ENCODE results near the gene TGM1.

The TGM1 gene

GRCh38 chr14:24269368-24269767 lies 6.4 kb upstream of the TGM1 start:
- Histone ChIP-seq H2AFZ (ENCODE audit: low read length, unreplicated experiment) (no peak overlapping the region), H3K27ac (ENCODE audit: low read depth, low read length) (no peak overlapping the region), H3K27me3 (ENCODE audit: insufficient read depth, low read length) (no peaks in the 10 kb centered on the region), H3K36me3 (ENCODE audit: insufficient read depth, low read length) (no peaks in the 10 kb centered on the region), H3K79me2 (ENCODE audit: control insufficient read depth, insufficient read depth, low read length, unreplicated experiment) (no peaks in the 10 kb centered on the region), H3K4me1 (ENCODE audit: control insufficient read depth, insufficient read depth, low read length, unreplicated experiment) (peaks cover 4% of the 10 kb centered on the region), H3K4me3 (ENCODE audit: low read depth, low read length) (no peak overlapping the region)

GRCh38 chr14:24268225-24268624 lies 5.2 kb upstream of the TGM1 start:
- no peak overlapping the region for H3K27ac ChIP-seq (ENCODE audit: low read depth, low read length)
- no peak overlapping the region for H3K4me3 ChIP-seq (ENCODE audit: low read depth, low read length)
- peaks cover 4% of the 10 kb centered on the region for H3K4me1 ChIP-seq (ENCODE audit: control insufficient read depth, insufficient read depth, low read length, unreplicated experiment)
- H3K27me3 ChIP-seq (ENCODE audit: insufficient read depth, low read length): no peaks in the 10 kb centered on the region
- H2AFZ ChIP-seq (ENCODE audit: low read length, unreplicated experiment): no peak overlapping the region
- no peaks in the 10 kb centered on the region for H3K36me3 ChIP-seq (ENCODE audit: insufficient read depth, low read length)
- no peaks in the 10 kb centered on the region for H3K79me2 ChIP-seq (ENCODE audit: control insufficient read depth, insufficient read depth, low read length, unreplicated experiment)

- Histone ChIP-seq H2AFZ (ENCODE audit: low read length, unreplicated experiment) (no peak overlapping the region), H3K27ac (ENCODE audit: low read depth, low read length) (no peak overlapping the region), H3K27me3 (ENCODE audit: insufficient read depth, low read length) (no peaks in the 10 kb centered on the region), H3K4me3 (ENCODE audit: low read depth, low read length) (no peak overlapping the region), H3K36me3 (ENCODE audit: insufficient read depth, low read length) (no peaks in the 10 kb centered on the region), H3K4me1 (ENCODE audit: control insufficient read depth, insufficient read depth, low read length, unreplicated experiment) (peaks cover 4% of the 10 kb centered on the region), H3K79me2 (ENCODE audit: control insufficient read depth, insufficient read depth, low read length, unreplicated experiment) (no peaks in the 10 kb centered on the region)
Observed at GRCh38 chr14:24267516-24267915, 4.5 kb upstream of the TGM1 start.

- no peaks in the 10 kb centered on the region for H3K27me3 ChIP-seq (ENCODE audit: insufficient read depth, low read length)
- H3K4me3 ChIP-seq (ENCODE audit: low read depth, low read length): no peak overlapping the region
- H3K79me2 ChIP-seq (ENCODE audit: control insufficient read depth, insufficient read depth, low read length, unreplicated experiment): no peaks in the 10 kb centered on the region
- H3K4me1 ChIP-seq (ENCODE audit: control insufficient read depth, insufficient read depth, low read length, unreplicated experiment): no peaks in the 10 kb centered on the region
- no peaks in the 10 kb centered on the region for H3K36me3 ChIP-seq (ENCODE audit: insufficient read depth, low read length)
- no peak overlapping the region for H2AFZ ChIP-seq (ENCODE audit: low read length, unreplicated experiment)
- no peak overlapping the region for H3K27ac ChIP-seq (ENCODE audit: low read depth, low read length)
Observed at GRCh38 chr14:24266344-24267244, 3.6 kb upstream of the TGM1 start.

- Histone ChIP-seq H3K4me3 (ENCODE audit: low read depth, low read length) (no peak overlapping the region), H3K27me3 (ENCODE audit: insufficient read depth, low read length) (no peaks in the 10 kb centered on the region), H2AFZ (ENCODE audit: low read length, unreplicated experiment) (no peak overlapping the region), H3K27ac (ENCODE audit: low read depth, low read length) (no peak overlapping the region), H3K79me2 (ENCODE audit: control insufficient read depth, insufficient read depth, low read length, unreplicated experiment) (no peaks in the 10 kb centered on the region), H3K4me1 (ENCODE audit: control insufficient read depth, insufficient read depth, low read length, unreplicated experiment) (peaks cover 3% of the 10 kb centered on the region), H3K36me3 (ENCODE audit: insufficient read depth, low read length) (no peaks in the 10 kb centered on the region)
Observed at GRCh38 chr14:24264298-24264697, 1.3 kb upstream of the TGM1 start.

GRCh38 chr14:24263848-24264247 lies 871 bp upstream of the TGM1 start:
- Histone ChIP-seq H3K4me3 (ENCODE audit: low read depth, low read length) (no peak overlapping the region), H3K4me1 (ENCODE audit: control insufficient read depth, insufficient read depth, low read length, unreplicated experiment) (peaks cover 8% of the 10 kb centered on the region), H3K36me3 (ENCODE audit: insufficient read depth, low read length) (no peaks in the 10 kb centered on the region), H3K79me2 (ENCODE audit: control insufficient read depth, insufficient read depth, low read length, unreplicated experiment) (no peaks in the 10 kb centered on the region), H3K27me3 (ENCODE audit: insufficient read depth, low read length) (no peaks in the 10 kb centered on the region), H3K27ac (ENCODE audit: low read depth, low read length) (no peak overlapping the region), H2AFZ (ENCODE audit: low read length, unreplicated experiment) (no peak overlapping the region)

- Histone ChIP-seq H3K36me3 (ENCODE audit: insufficient read depth, low read length) (no peaks in the 10 kb centered on the region), H3K27me3 (ENCODE audit: insufficient read depth, low read length) (no peaks in the 10 kb centered on the region), H3K27ac (ENCODE audit: low read depth, low read length) (no peak overlapping the region), H2AFZ (ENCODE audit: low read length, unreplicated experiment) (no peak overlapping the region), H3K4me1 (ENCODE audit: control insufficient read depth, insufficient read depth, low read length, unreplicated experiment) (peaks cover 8% of the 10 kb centered on the region), H3K4me3 (ENCODE audit: low read depth, low read length) (no peak overlapping the region), H3K79me2 (ENCODE audit: control insufficient read depth, insufficient read depth, low read length, unreplicated experiment) (no peaks in the 10 kb centered on the region)
Observed at GRCh38 chr14:24261969-24262327, 1.0 kb downstream of the TGM1 start.

GRCh38 chr14:24261256-24261968 lies 1.6 kb downstream of the TGM1 start:
- Histone ChIP-seq H3K27ac (ENCODE audit: low read depth, low read length) (no peak overlapping the region), H3K4me3 (ENCODE audit: low read depth, low read length) (no peak overlapping the region)

GRCh38 chr14:24260780-24261157 lies 2.2 kb downstream of the TGM1 start:
- Histone ChIP-seq H3K36me3 (ENCODE audit: insufficient read depth, low read length) (no peaks in the 10 kb centered on the region), H3K79me2 (ENCODE audit: control insufficient read depth, insufficient read depth, low read length, unreplicated experiment) (no peaks in the 10 kb centered on the region), H3K27me3 (ENCODE audit: insufficient read depth, low read length) (no peaks in the 10 kb centered on the region), H3K4me1 (ENCODE audit: control insufficient read depth, insufficient read depth, low read length, unreplicated experiment) (peaks cover 8% of the 10 kb centered on the region), H3K27ac (ENCODE audit: low read depth, low read length) (no peak overlapping the region), H3K4me3 (ENCODE audit: low read depth, low read length) (no peak overlapping the region), H2AFZ (ENCODE audit: low read length, unreplicated experiment) (no peak overlapping the region)

More at GRCh38 chr14:24261256-24261968, 1.6 kb downstream of the TGM1 start:
- no peak overlapping the region for H2AFZ ChIP-seq (ENCODE audit: low read length, unreplicated experiment)
- no peaks in the 10 kb centered on the region for H3K36me3 ChIP-seq (ENCODE audit: insufficient read depth, low read length)
- no peaks in the 10 kb centered on the region for H3K79me2 ChIP-seq (ENCODE audit: control insufficient read depth, insufficient read depth, low read length, unreplicated experiment)
- peaks cover 8% of the 10 kb centered on the region for H3K4me1 ChIP-seq (ENCODE audit: control insufficient read depth, insufficient read depth, low read length, unreplicated experiment)
- no peaks in the 10 kb centered on the region for H3K27me3 ChIP-seq (ENCODE audit: insufficient read depth, low read length)

GRCh38 chr14:24260026-24260779 lies 2.8 kb downstream of the TGM1 start:
- no peak overlapping the region for H3K4me3 ChIP-seq (ENCODE audit: low read depth, low read length)
- H3K27ac ChIP-seq (ENCODE audit: low read depth, low read length): no peak overlapping the region
- H3K27me3 ChIP-seq (ENCODE audit: insufficient read depth, low read length): no peaks in the 10 kb centered on the region
- H3K4me1 ChIP-seq (ENCODE audit: control insufficient read depth, insufficient read depth, low read length, unreplicated experiment): peaks cover 8% of the 10 kb centered on the region
- no peak overlapping the region for H2AFZ ChIP-seq (ENCODE audit: low read length, unreplicated experiment)
- H3K79me2 ChIP-seq (ENCODE audit: control insufficient read depth, insufficient read depth, low read length, unreplicated experiment): no peaks in the 10 kb centered on the region
- H3K36me3 ChIP-seq (ENCODE audit: insufficient read depth, low read length): no peaks in the 10 kb centered on the region

Measured in ACC112 (cell line).